ENCODE measurements around the gene SPPL2B.

SPPL2B gene

GRCh38 chr19:2336528-2337328 is 8.2 kb downstream of the SPPL2B start:
- Mint-ChIP-seq H3K4me1 (ENCODE audit: low read depth) (peaks cover 29% of the 10 kb centered on the region), H3K27ac (no peak overlapping the region), H3K4me3 (no peak overlapping the region), H3K36me3 (ENCODE audit: low read depth) (peaks cover 10% of the 10 kb centered on the region), H3K27me3 (no peaks in the 10 kb centered on the region), H3K9me3 (peaks cover 9% of the 10 kb centered on the region)

GRCh38 chr19:2337329-2337707 is 8.8 kb downstream of the SPPL2B start:
- Mint-ChIP-seq H3K9me3 (peaks cover 9% of the 10 kb centered on the region), H3K4me1 (ENCODE audit: low read depth) (peaks cover 23% of the 10 kb centered on the region), H3K4me3 (no peak overlapping the region), H3K27ac (no peak overlapping the region), H3K36me3 (ENCODE audit: low read depth) (peaks cover 10% of the 10 kb centered on the region), H3K27me3 (no peaks in the 10 kb centered on the region)

- no peak overlapping the region for H3K27ac Mint-ChIP-seq
- peaks cover 10% of the 10 kb centered on the region for H3K36me3 Mint-ChIP-seq (ENCODE audit: low read depth)
- no peaks in the 10 kb centered on the region for H3K27me3 Mint-ChIP-seq
- H3K9me3 Mint-ChIP-seq: peaks cover 9% of the 10 kb centered on the region
- peaks cover 19% of the 10 kb centered on the region for H3K4me1 Mint-ChIP-seq (ENCODE audit: low read depth)
- H3K4me3 Mint-ChIP-seq: no peak overlapping the region
Measured at GRCh38 chr19:2338055-2338615, 9.7 kb downstream of the SPPL2B start.

- Mint-ChIP-seq H3K36me3 (ENCODE audit: low read depth) (peaks cover 10% of the 10 kb centered on the region), H3K4me1 (ENCODE audit: low read depth) (peaks cover 11% of the 10 kb centered on the region), H3K9me3 (peaks cover 9% of the 10 kb centered on the region), H3K4me3 (no peak overlapping the region), H3K27ac (no peak overlapping the region), H3K27me3 (no peaks in the 10 kb centered on the region)
Measured at GRCh38 chr19:2338751-2339643, 10.5 kb downstream of the SPPL2B start.

GRCh38 chr19:2339644-2340310 is 11.3 kb downstream of the SPPL2B start:
- no peak overlapping the region for H3K27ac Mint-ChIP-seq
- H3K4me1 Mint-ChIP-seq (ENCODE audit: low read depth): peaks cover 10% of the 10 kb centered on the region
- no peaks in the 10 kb centered on the region for H3K27me3 Mint-ChIP-seq
- H3K4me3 Mint-ChIP-seq: no peak overlapping the region
- peaks cover 9% of the 10 kb centered on the region for H3K9me3 Mint-ChIP-seq
- H3K36me3 Mint-ChIP-seq (ENCODE audit: low read depth): peaks cover 10% of the 10 kb centered on the region

GRCh38 chr19:2340496-2341243 is 12.2 kb downstream of the SPPL2B start:
- Mint-ChIP-seq H3K27ac (no peak overlapping the region), H3K36me3 (ENCODE audit: low read depth) (peaks cover 8% of the 10 kb centered on the region), H3K9me3 (peaks cover 8% of the 10 kb centered on the region), H3K27me3 (no peaks in the 10 kb centered on the region), H3K4me1 (ENCODE audit: low read depth) (peaks cover 8% of the 10 kb centered on the region), H3K4me3 (no peak overlapping the region)

GRCh38 chr19:2341244-2341751 is 12.8 kb downstream of the SPPL2B start:
- peaks cover 2% of the 10 kb centered on the region for H3K9me3 Mint-ChIP-seq
- H3K4me1 Mint-ChIP-seq (ENCODE audit: low read depth): peaks cover 2% of the 10 kb centered on the region
- H3K27ac Mint-ChIP-seq: no peak overlapping the region
- H3K36me3 Mint-ChIP-seq (ENCODE audit: low read depth): peaks cover 2% of the 10 kb centered on the region
- no peaks in the 10 kb centered on the region for H3K27me3 Mint-ChIP-seq
- no peak overlapping the region for H3K4me3 Mint-ChIP-seq

GRCh38 chr19:2341982-2342381 is 13.5 kb downstream of the SPPL2B start:
- Mint-ChIP-seq H3K36me3 (ENCODE audit: low read depth) (no peaks in the 10 kb centered on the region), H3K27ac (no peak overlapping the region), H3K9me3 (no peaks in the 10 kb centered on the region), H3K27me3 (no peaks in the 10 kb centered on the region), H3K4me1 (ENCODE audit: low read depth) (no peaks in the 10 kb centered on the region), H3K4me3 (no peak overlapping the region)

GRCh38 chr19:2342656-2343288 is 14.3 kb downstream of the SPPL2B start:
- Mint-ChIP-seq H3K4me1 (ENCODE audit: low read depth) (no peaks in the 10 kb centered on the region), H3K36me3 (ENCODE audit: low read depth) (no peaks in the 10 kb centered on the region), H3K27ac (no peak overlapping the region), H3K4me3 (no peak overlapping the region), H3K9me3 (no peaks in the 10 kb centered on the region), H3K27me3 (no peaks in the 10 kb centered on the region)

- no peaks in the 10 kb centered on the region for H3K4me1 Mint-ChIP-seq (ENCODE audit: low read depth)
- no peaks in the 10 kb centered on the region for H3K27me3 Mint-ChIP-seq
- no peaks in the 10 kb centered on the region for H3K36me3 Mint-ChIP-seq (ENCODE audit: low read depth)
- no peaks in the 10 kb centered on the region for H3K9me3 Mint-ChIP-seq
- H3K4me3 Mint-ChIP-seq: no peak overlapping the region
- H3K27ac Mint-ChIP-seq: no peak overlapping the region
Measured at GRCh38 chr19:2343289-2343982, 15.0 kb downstream of the SPPL2B start.

- H3K4me1 Mint-ChIP-seq (ENCODE audit: low read depth): no peaks in the 10 kb centered on the region
- H3K36me3 Mint-ChIP-seq (ENCODE audit: low read depth): no peaks in the 10 kb centered on the region
Measured at GRCh38 chr19:2344381-2344870, 15.9 kb downstream of the SPPL2B start.

GRCh38 chr19:2345076-2345475 is 16.6 kb downstream of the SPPL2B start:
- H3K27me3 Mint-ChIP-seq: no peaks in the 10 kb centered on the region
- no peaks in the 10 kb centered on the region for H3K4me1 Mint-ChIP-seq (ENCODE audit: low read depth)
- no peak overlapping the region for H3K27ac Mint-ChIP-seq
- H3K36me3 Mint-ChIP-seq (ENCODE audit: low read depth): no peaks in the 10 kb centered on the region
- H3K4me3 Mint-ChIP-seq: no peak overlapping the region
- no peaks in the 10 kb centered on the region for H3K9me3 Mint-ChIP-seq

More at GRCh38 chr19:2344381-2344870, 15.9 kb downstream of the SPPL2B start:
- Mint-ChIP-seq H3K27me3 (no peaks in the 10 kb centered on the region), H3K4me3 (no peak overlapping the region), H3K9me3 (no peaks in the 10 kb centered on the region), H3K27ac (no peak overlapping the region)
